ENCODE results near the gene EMILIN3.

The EMILIN3 gene

GRCh38 chr20:41353530-41353929, 13.1 kb downstream of the EMILIN3 start:
- Mint-ChIP-seq H3K4me3 (no peak overlapping the region), H3K9me3 (no peaks in the 10 kb centered on the region), H3K27me3 (peaks cover 0 to 9% of the 10 kb centered on the region in 2 donors), H3K36me3 (ENCODE audit: insufficient read depth) (no peaks in the 10 kb centered on the region), H3K4me1 (ENCODE audit: low read depth in 2 of 2) (peaks cover 0 to 4% of the 10 kb centered on the region in 2 donors), H3K27ac (no peak overlapping the region)
- ATAC-seq (replicated peaks): no peak
- DNase-seq: no peak

GRCh38 chr20:41352666-41353065, 14.0 kb downstream of the EMILIN3 start:
- Mint-ChIP-seq H3K27me3 (peaks cover 0 to 9% of the 10 kb centered on the region in 2 donors), H3K36me3 (ENCODE audit: insufficient read depth) (no peaks in the 10 kb centered on the region), H3K4me3 (no peak overlapping the region), H3K4me1 (ENCODE audit: low read depth in 2 of 2) (peaks cover 0 to 4% of the 10 kb centered on the region in 2 donors), H3K9me3 (no peaks in the 10 kb centered on the region), H3K27ac (no peak overlapping the region)
- no peak for DNase-seq
- no peak for ATAC-seq (replicated peaks)

GRCh38 chr20:41352106-41352505, 14.5 kb downstream of the EMILIN3 start:
- Mint-ChIP-seq H3K9me3 (no peaks in the 10 kb centered on the region), H3K27me3 (peaks cover 0 to 9% of the 10 kb centered on the region in 2 donors), H3K4me1 (ENCODE audit: low read depth in 2 of 2) (peaks cover 0 to 4% of the 10 kb centered on the region in 2 donors), H3K36me3 (ENCODE audit: insufficient read depth) (no peaks in the 10 kb centered on the region), H3K27ac (no peak overlapping the region), H3K4me3 (no peak overlapping the region)
- DNase-seq: no peak
- ATAC-seq (replicated peaks): no peak

- DNase-seq (no peak), ATAC-seq (replicated peaks) (no peak)
- no peak overlapping the region for H3K27ac Mint-ChIP-seq
- H3K4me3 Mint-ChIP-seq: no peak overlapping the region
- H3K27me3 Mint-ChIP-seq: peaks cover 0 to 9% of the 10 kb centered on the region in 2 donors
- no peaks in the 10 kb centered on the region for H3K9me3 Mint-ChIP-seq
- H3K36me3 Mint-ChIP-seq (ENCODE audit: insufficient read depth): no peaks in the 10 kb centered on the region
- peaks cover 0 to 4% of the 10 kb centered on the region in 2 donors for H3K4me1 Mint-ChIP-seq (ENCODE audit: low read depth in 2 of 2)
Measured at GRCh38 chr20:41350408-41350962, 16.1 kb downstream of the EMILIN3 start.

- Mint-ChIP-seq H3K9me3 (no peaks in the 10 kb centered on the region), H3K27ac (no peak overlapping the region), H3K36me3 (ENCODE audit: insufficient read depth) (no peaks in the 10 kb centered on the region), H3K27me3 (peaks cover 0 to 9% of the 10 kb centered on the region in 2 donors), H3K4me3 (no peak overlapping the region), H3K4me1 (ENCODE audit: low read depth in 2 of 2) (peaks cover 0 to 4% of the 10 kb centered on the region in 2 donors)
- ATAC-seq (replicated peaks) (no peak), DNase-seq (no peak)
Measured at GRCh38 chr20:41349943-41350342, 16.7 kb downstream of the EMILIN3 start.

GRCh38 chr20:41349266-41349665, 17.4 kb downstream of the EMILIN3 start:
- DNase-seq (no peak), ATAC-seq (replicated peaks) (no peak)
- no peaks in the 10 kb centered on the region for H3K9me3 Mint-ChIP-seq
- no peak overlapping the region for H3K4me3 Mint-ChIP-seq
- H3K27ac Mint-ChIP-seq: no peak overlapping the region
- no peaks in the 10 kb centered on the region for H3K36me3 Mint-ChIP-seq (ENCODE audit: insufficient read depth)
- peaks cover 0 to 2% of the 10 kb centered on the region in 2 donors for H3K4me1 Mint-ChIP-seq (ENCODE audit: low read depth in 2 of 2)
- peaks cover 0 to 9% of the 10 kb centered on the region in 2 donors for H3K27me3 Mint-ChIP-seq

GRCh38 chr20:41348430-41349172, 18.0 kb downstream of the EMILIN3 start:
- Mint-ChIP-seq H3K36me3 (ENCODE audit: insufficient read depth) (no peaks in the 10 kb centered on the region), H3K4me1 (ENCODE audit: low read depth in 2 of 2) (peaks cover 0 to 2% of the 10 kb centered on the region in 2 donors), H3K9me3 (no peaks in the 10 kb centered on the region), H3K27ac (no peak overlapping the region), H3K27me3 (peaks cover 0 to 9% of the 10 kb centered on the region in 2 donors), H3K4me3 (no peak overlapping the region)
- no peak for DNase-seq
- no peak for ATAC-seq (replicated peaks)

- peaks cover 0 to 2% of the 10 kb centered on the region in 2 donors for H3K4me1 Mint-ChIP-seq (ENCODE audit: low read depth in 2 of 2)
- H3K4me3 Mint-ChIP-seq: no peak overlapping the region
- DNase-seq: no peak
- peaks cover 0 to 9% of the 10 kb centered on the region in 2 donors for H3K27me3 Mint-ChIP-seq
- H3K9me3 Mint-ChIP-seq: no peaks in the 10 kb centered on the region
- ATAC-seq (replicated peaks): no peak
- no peak overlapping the region for H3K27ac Mint-ChIP-seq
- no peaks in the 10 kb centered on the region for H3K36me3 Mint-ChIP-seq (ENCODE audit: insufficient read depth)
Measured at GRCh38 chr20:41347523-41348429, 18.8 kb downstream of the EMILIN3 start.

- no peak overlapping the region for H3K4me3 Mint-ChIP-seq
- ATAC-seq (replicated peaks): no peak
- H3K4me1 Mint-ChIP-seq (ENCODE audit: low read depth in 2 of 2): peaks cover 0 to 2% of the 10 kb centered on the region in 2 donors
- no peak overlapping the region for H3K27ac Mint-ChIP-seq
- H3K9me3 Mint-ChIP-seq: no peaks in the 10 kb centered on the region
- DNase-seq: no peak
- peaks cover 0 to 8% of the 10 kb centered on the region in 2 donors for H3K27me3 Mint-ChIP-seq
- no peaks in the 10 kb centered on the region for H3K36me3 Mint-ChIP-seq (ENCODE audit: insufficient read depth)
Measured at GRCh38 chr20:41345729-41346067, 20.9 kb downstream of the EMILIN3 start.

GRCh38 chr20:41344938-41345728, 21.5 kb downstream of the EMILIN3 start:
- Mint-ChIP-seq H3K9me3 (no peaks in the 10 kb centered on the region), H3K4me1 (ENCODE audit: low read depth in 2 of 2) (peaks cover 3% of the 10 kb centered on the region in 2 donors), H3K27me3 (peaks cover 0 to 2% of the 10 kb centered on the region in 2 donors), H3K4me3 (no peak overlapping the region), H3K36me3 (ENCODE audit: insufficient read depth) (no peaks in the 10 kb centered on the region), H3K27ac (no peak overlapping the region)
- ATAC-seq (replicated peaks) (no peak), DNase-seq (no peak)

- no peaks in the 10 kb centered on the region for H3K9me3 Mint-ChIP-seq
- H3K36me3 Mint-ChIP-seq (ENCODE audit: insufficient read depth): peaks cover 5% of the 10 kb centered on the region
- no peak overlapping the region for H3K4me3 Mint-ChIP-seq
- H3K27ac Mint-ChIP-seq: no peak overlapping the region
- H3K27me3 Mint-ChIP-seq: peaks cover 6 to 7% of the 10 kb centered on the region in 2 donors
- DNase-seq (no peak), ATAC-seq (replicated peaks) (no peak)
- peaks cover 10% of the 10 kb centered on the region in 2 donors for H3K4me1 Mint-ChIP-seq (ENCODE audit: low read depth in 2 of 2)
Measured at GRCh38 chr20:41344477-41344876, 22.1 kb downstream of the EMILIN3 start.

GRCh38 chr20:41342474-41343464, 23.8 kb downstream of the EMILIN3 start:
- H3K4me3 Mint-ChIP-seq: no peak overlapping the region
- no peak for DNase-seq
- ATAC-seq (replicated peaks): no peak

More at GRCh38 chr20:41342474-41343464, 23.8 kb downstream of the EMILIN3 start:
- Mint-ChIP-seq H3K4me1 (ENCODE audit: low read depth in 2 of 2) (peaks cover 10 to 11% of the 10 kb centered on the region in 2 donors), H3K27ac (peak overlapping the region in 1 of 2 donors; percentile 33), H3K36me3 (ENCODE audit: insufficient read depth) (peaks cover 5% of the 10 kb centered on the region), H3K9me3 (no peaks in the 10 kb centered on the region), H3K27me3 (peaks cover 8 to 11% of the 10 kb centered on the region in 2 donors)
